Keratinocyte (primary cell): ENCODE measurements around the gene RABL3. TPM values are rescaled to one million over a fixed set of nuclear protein-coding genes. Genes with fewer than 3 reads are reported as not detected.

Source experiments
- DNase-seq: peaks from one replicate; pipeline ENCODE4 v3.0.0-alpha.2; 2011; ENCODE audit warnings: low read depth, missing footprints, low spot score
- FAIRE-seq: peaks from 2 replicates; lab custom pipeline; 2011; peaks lifted over from hg19 to GRCh38; lab: Jason Lieb, UNC
- H2AFZ ChIP-seq: 2 replicates; pipeline ENCODE4 v1.6.0; 2012; ENCODE audit warnings: low read length, control low read depth, inconsistent platforms; ENCODE audit not compliant: control insufficient read depth
- H3K27ac ChIP-seq: 2 replicates; pipeline ENCODE4 v1.5.1; 2011; ENCODE audit warnings: low read length; ENCODE audit not compliant: control insufficient read depth, insufficient read depth
- H3K27me3 ChIP-seq: 3 replicates; pipeline ENCODE4 v1.6.0; 2011; ENCODE audit warnings: low read length; ENCODE audit not compliant: control insufficient read depth, insufficient read depth; ENCODE audit errors: extremely low read depth
- H3K36me3 ChIP-seq, 2 experiments: 2 replicates in 1 of 2; 3 replicates in 1 of 2; pipeline ENCODE4 v1.5.1; 2011; ENCODE audit warnings: low read length in 2 of 2, mild to moderate bottlenecking in 1 of 2; ENCODE audit not compliant: control insufficient read depth in 2 of 2, insufficient read depth in 2 of 2; ENCODE audit errors: extremely low read depth in 1 of 2
- H3K4me1 ChIP-seq: 3 replicates; pipeline ENCODE4 v1.5.1; 2011; ENCODE audit warnings: low read length; ENCODE audit not compliant: control insufficient read depth, insufficient read depth; ENCODE audit errors: extremely low read depth
- H3K4me2 ChIP-seq: 3 replicates; pipeline ENCODE4 v1.6.0; 2011; ENCODE audit warnings: low read depth, low read length; ENCODE audit not compliant: control insufficient read depth, insufficient read depth; ENCODE audit errors: extremely low read depth
- H3K4me3 ChIP-seq, 3 experiments: fragments of 200-600 bp in 1 of 3; sonication (generic) in 1 of 3; 2 replicates in 2 of 3; 3 replicates in 1 of 3; pipeline ENCODE4 v1.5.1; 2011 to 2016; ENCODE audit warnings: low read length in 3 of 3, mild to moderate bottlenecking in 3 of 3, control low read depth in 2 of 3, inconsistent platforms in 1 of 3, low read depth in 1 of 3, mixed read lengths in 1 of 3, mixed run types in 1 of 3, moderate library complexity in 1 of 3; ENCODE audit not compliant: control insufficient read depth in 2 of 3, insufficient read depth in 2 of 3; ENCODE audit errors: extremely low read depth in 1 of 3
- H3K79me2 ChIP-seq: 2 replicates; pipeline ENCODE4 v1.6.0; 2012; ENCODE audit warnings: low read length; ENCODE audit not compliant: control insufficient read depth, insufficient read depth
- H3K9ac ChIP-seq: 3 replicates; pipeline ENCODE4 v1.6.0; 2011; ENCODE audit warnings: low read length; ENCODE audit not compliant: control insufficient read depth, insufficient read depth; ENCODE audit errors: extremely low read depth
- H3K9me1 ChIP-seq: 3 replicates; pipeline ENCODE4 v1.6.0; 2011; ENCODE audit warnings: low read length; ENCODE audit not compliant: control insufficient read depth, insufficient read depth; ENCODE audit errors: extremely low read depth
- H3K9me3 ChIP-seq: 2 replicates; pipeline ENCODE4 v1.5.1; 2012; ENCODE audit warnings: low read depth, low read length; ENCODE audit not compliant: control insufficient read depth
- H4K20me1 ChIP-seq: 3 replicates; pipeline ENCODE4 v1.6.0; 2011; ENCODE audit warnings: low read length; ENCODE audit not compliant: control insufficient read depth, insufficient read depth; ENCODE audit errors: extremely low read depth
- EZH2 ChIP-seq: IDR thresholded peaks from one replicate; pipeline ENCODE4 v1.6.1; 2012; ENCODE audit warnings: inconsistent platforms, mild to moderate bottlenecking, low read length, moderate library complexity
- dilution Hi-C: fragments of 300-500 bp; cut with MboI; formaldehyde crosslinking; loops from one replicate; pipeline ENCODE4 v1.7.0; 2020; ENCODE audit warnings: low sequenced_read_pairs; ENCODE audit not compliant: extremely low pct_ligation_motif_present
- polyA plus RNA-seq, 5 experiments: library from polyadenylated mRNA; depleted of rRNA in 3 of 5; stranded (reverse) in 3 of 5; stranded (forward) in 1 of 5; unstranded in 1 of 5; fragments of >200 nt; gene quantifications; 1 replicate in 1 of 5; 2 replicates in 3 of 5; 3 replicates in 1 of 5; pipeline versions ENCODE4 v1.2.1 to v1.2.3, GENCODE V29; 2011 to 2012; ENCODE audit warnings: missing spikeins in 2 of 5, low read depth in 1 of 5, low replicate concordance in 1 of 5
- TF ChIP-seq, protein P1 (sequence below), 3 experiments: IDR thresholded peaks in 1 of 3; conservative IDR thresholded peaks in 1 of 3; optimal IDR thresholded peaks in 1 of 3; 2 replicates in 2 of 3; 3 replicates in 1 of 3; pipeline versions ENCODE3 to v1.5.1; 2011; ENCODE audit warnings: low read length in 3 of 3, mild to moderate bottlenecking in 3 of 3, moderate library complexity in 2 of 3, control low read depth in 1 of 3, inconsistent platforms in 1 of 3; ENCODE audit not compliant: insufficient read depth in 2 of 3; ENCODE audit errors: extremely low read depth in 1 of 3

RABL3 gene
- polyA plus RNA-seq, 1 donor (not counting 4 experiments of a cell fraction or from before 2014, with no cell fraction given): 13.4 TPM

DNA sequence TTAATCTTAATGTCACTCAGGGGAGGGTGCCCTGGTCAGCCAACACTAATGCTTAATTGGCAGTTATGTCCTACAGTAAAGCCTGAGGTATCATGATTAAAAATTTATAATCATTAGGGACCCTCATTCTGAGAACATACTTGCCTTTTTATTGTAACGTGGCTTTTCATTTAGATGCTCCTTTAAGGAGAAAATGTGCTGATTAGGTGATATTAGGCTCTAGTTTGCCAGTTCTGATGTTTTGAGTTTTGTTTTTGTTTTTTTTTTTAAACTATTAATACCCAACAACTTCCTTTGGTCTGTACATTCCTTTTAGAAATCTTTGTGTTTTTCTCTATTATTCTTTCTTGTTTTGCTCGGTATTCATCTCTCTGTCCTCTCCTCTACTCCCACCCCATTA lies 10.5 kb upstream of the RABL3 start:
- Histone ChIP-seq H3K4me3 (no peak overlapping the region), H3K9me1 (no peaks in the 10 kb centered on the region), H3K9me3 (no peaks in the 10 kb centered on the region), H3K4me1 (no peaks in the 10 kb centered on the region), H3K4me2 (no peak overlapping the region), H3K9ac (no peak overlapping the region), H4K20me1 (no peaks in the 10 kb centered on the region), H3K79me2 (peaks cover 50% of the 10 kb centered on the region), H3K27me3 (no peaks in the 10 kb centered on the region), H3K36me3 (peaks cover 3 to 5% of the 10 kb centered on the region in 2 experiments), H3K27ac (no peak overlapping the region), H2AFZ (no peak overlapping the region)
- TF ChIP-seq, protein P1, sequence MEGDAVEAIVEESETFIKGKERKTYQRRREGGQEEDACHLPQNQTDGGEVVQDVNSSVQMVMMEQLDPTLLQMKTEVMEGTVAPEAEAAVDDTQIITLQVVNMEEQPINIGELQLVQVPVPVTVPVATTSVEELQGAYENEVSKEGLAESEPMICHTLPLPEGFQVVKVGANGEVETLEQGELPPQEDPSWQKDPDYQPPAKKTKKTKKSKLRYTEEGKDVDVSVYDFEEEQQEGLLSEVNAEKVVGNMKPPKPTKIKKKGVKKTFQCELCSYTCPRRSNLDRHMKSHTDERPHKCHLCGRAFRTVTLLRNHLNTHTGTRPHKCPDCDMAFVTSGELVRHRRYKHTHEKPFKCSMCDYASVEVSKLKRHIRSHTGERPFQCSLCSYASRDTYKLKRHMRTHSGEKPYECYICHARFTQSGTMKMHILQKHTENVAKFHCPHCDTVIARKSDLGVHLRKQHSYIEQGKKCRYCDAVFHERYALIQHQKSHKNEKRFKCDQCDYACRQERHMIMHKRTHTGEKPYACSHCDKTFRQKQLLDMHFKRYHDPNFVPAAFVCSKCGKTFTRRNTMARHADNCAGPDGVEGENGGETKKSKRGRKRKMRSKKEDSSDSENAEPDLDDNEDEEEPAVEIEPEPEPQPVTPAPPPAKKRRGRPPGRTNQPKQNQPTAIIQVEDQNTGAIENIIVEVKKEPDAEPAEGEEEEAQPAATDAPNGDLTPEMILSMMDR (optimal IDR thresholded peaks at IDR 0.05 in 1 of 3, IDR thresholded peaks at IDR 0.05 in 1 of 3, conservative IDR thresholded peaks at IDR 0.05 in 1 of 3; ENCODE audit: extremely low read depth in 1 of 3, insufficient read depth in 2 of 3, low read length in 3 of 3): no peak
- no peak for TF ChIP-seq EZH2
- dilution Hi-C loops: no loop called here
- no peak for DNase-seq
- no peak for FAIRE-seq

GRCh38 chr3:120752230-120752629 lies 9.9 kb upstream of the RABL3 start:
- no peak overlapping the region for H3K9ac ChIP-seq
- FAIRE-seq: no peak
- no peaks in the 10 kb centered on the region for H3K27me3 ChIP-seq
- H3K4me3 ChIP-seq: no peak overlapping the region
- H3K36me3 ChIP-seq: peaks cover 3 to 5% of the 10 kb centered on the region in 2 experiments
- no peak overlapping the region for H2AFZ ChIP-seq
- H3K9me3 ChIP-seq: no peaks in the 10 kb centered on the region
- no peaks in the 10 kb centered on the region for H3K4me1 ChIP-seq
- TF ChIP-seq, protein P1 (optimal IDR thresholded peaks at IDR 0.05 in 1 of 3, IDR thresholded peaks at IDR 0.05 in 1 of 3, conservative IDR thresholded peaks at IDR 0.05 in 1 of 3; ENCODE audit: extremely low read depth in 1 of 3, insufficient read depth in 2 of 3, low read length in 3 of 3): no peak
- TF ChIP-seq EZH2: no peak
- no peaks in the 10 kb centered on the region for H4K20me1 ChIP-seq
- H3K9me1 ChIP-seq: no peaks in the 10 kb centered on the region
- H3K27ac ChIP-seq: no peak overlapping the region
- H3K4me2 ChIP-seq: no peak overlapping the region
- H3K79me2 ChIP-seq: peaks cover 51% of the 10 kb centered on the region
- dilution Hi-C loops: no loop called here
- no peak for DNase-seq
